Measurements from ENCODE around the gene LMX1B.
"Not testable (repeated sequence)": the region's sequence is repeated elsewhere in the genome, so short reads cannot be mapped to it uniquely, and the experiment has no call there.

Gene LMX1B

GRCh38 chr9:126613651-126614050 lies at the start of gene LMX1B:
Gene LMX1B, plus strand, starts transcription at chr9:126613928. Its CDS starts 522 bp downstream, at chr9:126614450.
- no peak for DNase-seq (ENCODE audit: low read depth in 2 of 2)

- no peak for DNase-seq (ENCODE audit: low read depth in 2 of 2)
Observed at GRCh38 chr9:126564128-126564527, 49.6 kb upstream of the LMX1B start.

GRCh38 chr9:126564716-126565115 lies 49.0 kb upstream of the LMX1B start:
- DNase-seq (ENCODE audit: low read depth in 2 of 2) = no peak

- no peak for DNase-seq (ENCODE audit: low read depth in 2 of 2)
Observed at GRCh38 chr9:126565336-126566128, 48.2 kb upstream of the LMX1B start.

GRCh38 chr9:126569036-126569435 lies 44.7 kb upstream of the LMX1B start:
- DNase-seq (ENCODE audit: low read depth in 2 of 2) = no peak

GRCh38 chr9:126578029-126578428 lies 35.7 kb upstream of the LMX1B start:
- no peak for DNase-seq (ENCODE audit: low read depth in 2 of 2)

GRCh38 chr9:126580319-126580718 lies 33.4 kb upstream of the LMX1B start:
- not testable (repeated sequence) for DNase-seq (ENCODE audit: low read depth in 2 of 2)

GRCh38 chr9:126581893-126582292 lies 31.8 kb upstream of the LMX1B start:
- no peak for DNase-seq (ENCODE audit: low read depth in 2 of 2)

GRCh38 chr9:126582427-126582826 lies 31.3 kb upstream of the LMX1B start:
- DNase-seq (ENCODE audit: low read depth in 2 of 2) = no peak

GRCh38 chr9:126583144-126583760 lies 30.5 kb upstream of the LMX1B start:
- DNase-seq (ENCODE audit: low read depth in 2 of 2) = no peak

GRCh38 chr9:126584611-126585010 lies 29.1 kb upstream of the LMX1B start:
- DNase-seq (ENCODE audit: low read depth in 2 of 2) = no peak

- DNase-seq (ENCODE audit: low read depth in 2 of 2) = no peak
Observed at GRCh38 chr9:126586236-126586635, 27.5 kb upstream of the LMX1B start.

GRCh38 chr9:126587187-126588185 lies 26.2 kb upstream of the LMX1B start:
- no peak for DNase-seq (ENCODE audit: low read depth in 2 of 2)

- DNase-seq (ENCODE audit: low read depth in 2 of 2) = no peak
Observed at GRCh38 chr9:126588491-126589168, 25.1 kb upstream of the LMX1B start.

GRCh38 chr9:126589349-126589748 lies 24.4 kb upstream of the LMX1B start:
- DNase-seq (ENCODE audit: low read depth in 2 of 2) = no peak

GRCh38 chr9:126591083-126591482 lies 22.6 kb upstream of the LMX1B start:
- DNase-seq (ENCODE audit: low read depth in 2 of 2) = no peak

- no peak for DNase-seq (ENCODE audit: low read depth in 2 of 2)
Observed at GRCh38 chr9:126591922-126592321, 21.8 kb upstream of the LMX1B start.

- no peak for DNase-seq (ENCODE audit: low read depth in 2 of 2)
Observed at GRCh38 chr9:126592461-126592860, 21.3 kb upstream of the LMX1B start.

GRCh38 chr9:126595982-126596381 lies 17.7 kb upstream of the LMX1B start:
- DNase-seq (ENCODE audit: low read depth in 2 of 2) = no peak

- DNase-seq (ENCODE audit: low read depth in 2 of 2) = no peak
Observed at GRCh38 chr9:126599047-126599650, 14.6 kb upstream of the LMX1B start.
